ENCODE measurements around the gene ROBO1. TPM values are rescaled to one million over a fixed set of nuclear protein-coding genes. Genes with fewer than 3 reads are reported as not detected.
A peak's percentile ranks its signal among the peaks of the same experiment; 100 is the strongest.

The ROBO1 gene
- polyA plus RNA-seq, 1 donor (not counting 4 experiments of a cell fraction or from before 2014, with no cell fraction given), result 27.1 TPM

- DNase-seq (ENCODE audit: low read depth, low spot score) (no peak), FAIRE-seq (peak; percentile 61)
- no peaks in the 10 kb centered on the region for H4K20me1 ChIP-seq (ENCODE audit: control insufficient read depth, extremely low read depth, insufficient read depth, low read length)
- H3K9ac ChIP-seq (ENCODE audit: control insufficient read depth, extremely low read depth, insufficient read depth, low read length), result no peak overlapping the region
- peaks cover 27% of the 10 kb centered on the region for H3K4me1 ChIP-seq (ENCODE audit: control insufficient read depth, extremely low read depth, insufficient read depth, low read length)
- H3K27ac ChIP-seq (ENCODE audit: control insufficient read depth, insufficient read depth, low read length), result no peak overlapping the region
- no peaks in the 10 kb centered on the region for H3K27me3 ChIP-seq (ENCODE audit: control insufficient read depth, extremely low read depth, insufficient read depth, low read length)
- H3K36me3 ChIP-seq (ENCODE audit: control insufficient read depth in 2 of 2, extremely low read depth in 1 of 2, insufficient read depth in 2 of 2, low read length in 2 of 2), result peaks cover 0 to 2% of the 10 kb centered on the region in 2 experiments
- dilution Hi-C loops (cut with MboI; ENCODE audit: extremely low pct_ligation_motif_present, low sequenced_read_pairs), result no loop called here
- no peaks in the 10 kb centered on the region for H3K79me2 ChIP-seq (ENCODE audit: control insufficient read depth, insufficient read depth, low read length)
- H3K9me3 ChIP-seq (ENCODE audit: control insufficient read depth, low read depth, low read length), result no peaks in the 10 kb centered on the region
- peak overlapping the region; percentile 2 for H2AFZ ChIP-seq (ENCODE audit: control insufficient read depth, low read length)
- TF ChIP-seq CTCF (optimal IDR thresholded peaks at IDR 0.05 in 1 of 3, IDR thresholded peaks at IDR 0.05 in 1 of 3, conservative IDR thresholded peaks at IDR 0.05 in 1 of 3; ENCODE audit: extremely low read depth in 1 of 3, insufficient read depth in 2 of 3, low read length in 3 of 3) (no peak), EZH2 (IDR thresholded peaks at IDR 0.05; ENCODE audit: low read length) (no peak)
- H3K4me3 ChIP-seq (ENCODE audit: control insufficient read depth in 2 of 3, extremely low read depth in 1 of 3, insufficient read depth in 2 of 3, low read depth in 1 of 3, low read length in 3 of 3), result no peak overlapping the region
- no peak overlapping the region for H3K4me2 ChIP-seq (ENCODE audit: control insufficient read depth, extremely low read depth, insufficient read depth, low read depth, low read length)
- no peaks in the 10 kb centered on the region for H3K9me1 ChIP-seq (ENCODE audit: control insufficient read depth, extremely low read depth, insufficient read depth, low read length)
Observed at GRCh38 chr3:78644847-78645246, 1123.0 kb downstream of the ROBO1 start.

GRCh38 chr3:78642226-78643035 lies 1125.4 kb downstream of the ROBO1 start:
- no peak overlapping the region for H3K9ac ChIP-seq (ENCODE audit: control insufficient read depth, extremely low read depth, insufficient read depth, low read length)
- dilution Hi-C loops (cut with MboI; ENCODE audit: extremely low pct_ligation_motif_present, low sequenced_read_pairs), result no loop called here
- peaks cover 21% of the 10 kb centered on the region for H3K4me1 ChIP-seq (ENCODE audit: control insufficient read depth, extremely low read depth, insufficient read depth, low read length)
- TF ChIP-seq EZH2 (IDR thresholded peaks at IDR 0.05; ENCODE audit: low read length) (no peak), CTCF (optimal IDR thresholded peaks at IDR 0.05 in 1 of 3, IDR thresholded peaks at IDR 0.05 in 1 of 3, conservative IDR thresholded peaks at IDR 0.05 in 1 of 3; ENCODE audit: extremely low read depth in 1 of 3, insufficient read depth in 2 of 3, low read length in 3 of 3) (no peak)
- H3K27ac ChIP-seq (ENCODE audit: control insufficient read depth, insufficient read depth, low read length), result no peak overlapping the region
- no peaks in the 10 kb centered on the region for H4K20me1 ChIP-seq (ENCODE audit: control insufficient read depth, extremely low read depth, insufficient read depth, low read length)
- H2AFZ ChIP-seq (ENCODE audit: control insufficient read depth, low read length), result no peak overlapping the region
- H3K36me3 ChIP-seq (ENCODE audit: control insufficient read depth in 2 of 2, extremely low read depth in 1 of 2, insufficient read depth in 2 of 2, low read length in 2 of 2), result peaks cover 0 to 2% of the 10 kb centered on the region in 2 experiments
- no peaks in the 10 kb centered on the region for H3K9me1 ChIP-seq (ENCODE audit: control insufficient read depth, extremely low read depth, insufficient read depth, low read length)
- no peak overlapping the region for H3K4me3 ChIP-seq (ENCODE audit: control insufficient read depth in 2 of 3, extremely low read depth in 1 of 3, insufficient read depth in 2 of 3, low read depth in 1 of 3, low read length in 3 of 3)
- H3K9me3 ChIP-seq (ENCODE audit: control insufficient read depth, low read depth, low read length), result no peaks in the 10 kb centered on the region
- FAIRE-seq, result no peak
- no peaks in the 10 kb centered on the region for H3K79me2 ChIP-seq (ENCODE audit: control insufficient read depth, insufficient read depth, low read length)
- no peaks in the 10 kb centered on the region for H3K27me3 ChIP-seq (ENCODE audit: control insufficient read depth, extremely low read depth, insufficient read depth, low read length)
- H3K4me2 ChIP-seq (ENCODE audit: control insufficient read depth, extremely low read depth, insufficient read depth, low read depth, low read length), result no peak overlapping the region
- DNase-seq (ENCODE audit: low read depth, low spot score), result no peak
